C4-2B (cell line): ENCODE results near the gene MAP1B.

Experiments
- H3K27ac ChIP-seq: fragments of 450-650 bp; 2 replicates; pipeline ENCODE4 v1.5.1; 2017
- ZFX ChIP-seq: fragments of 450-650 bp; IDR thresholded peaks from 2 replicates; pipeline ENCODE4 v1.6.1; 2017
- TF ChIP-seq, protein P1 (sequence below): fragments of 450-650 bp; conservative IDR thresholded peaks from 2 replicates; pipeline ENCODE4 v1.5.1; 2017; ENCODE audit warnings: mild to moderate bottlenecking

Gene MAP1B

DNA sequence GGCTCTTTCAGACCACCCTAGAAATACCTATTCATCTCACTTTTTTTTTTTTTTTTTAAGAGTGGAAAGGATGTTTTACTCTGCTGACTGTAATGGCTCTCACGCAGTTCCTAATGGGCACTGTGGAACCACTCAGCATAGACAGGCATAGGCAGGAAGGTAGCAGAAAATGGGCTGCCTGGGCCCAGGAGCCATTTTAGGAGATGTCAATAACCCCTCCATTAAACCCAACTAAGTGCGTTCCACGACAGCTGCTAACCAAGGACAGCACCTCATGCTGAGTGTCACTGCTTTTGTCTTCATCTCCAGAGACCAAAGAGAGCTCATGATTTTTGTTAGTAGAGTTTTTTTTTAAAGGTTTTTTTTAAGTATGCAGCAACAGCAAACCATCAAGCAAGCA is 15.3 kb downstream of the MAP1B start:
- no peak overlapping the region for H3K27ac ChIP-seq
- TF ChIP-seq ZFX: no peak
- TF ChIP-seq, protein P1, sequence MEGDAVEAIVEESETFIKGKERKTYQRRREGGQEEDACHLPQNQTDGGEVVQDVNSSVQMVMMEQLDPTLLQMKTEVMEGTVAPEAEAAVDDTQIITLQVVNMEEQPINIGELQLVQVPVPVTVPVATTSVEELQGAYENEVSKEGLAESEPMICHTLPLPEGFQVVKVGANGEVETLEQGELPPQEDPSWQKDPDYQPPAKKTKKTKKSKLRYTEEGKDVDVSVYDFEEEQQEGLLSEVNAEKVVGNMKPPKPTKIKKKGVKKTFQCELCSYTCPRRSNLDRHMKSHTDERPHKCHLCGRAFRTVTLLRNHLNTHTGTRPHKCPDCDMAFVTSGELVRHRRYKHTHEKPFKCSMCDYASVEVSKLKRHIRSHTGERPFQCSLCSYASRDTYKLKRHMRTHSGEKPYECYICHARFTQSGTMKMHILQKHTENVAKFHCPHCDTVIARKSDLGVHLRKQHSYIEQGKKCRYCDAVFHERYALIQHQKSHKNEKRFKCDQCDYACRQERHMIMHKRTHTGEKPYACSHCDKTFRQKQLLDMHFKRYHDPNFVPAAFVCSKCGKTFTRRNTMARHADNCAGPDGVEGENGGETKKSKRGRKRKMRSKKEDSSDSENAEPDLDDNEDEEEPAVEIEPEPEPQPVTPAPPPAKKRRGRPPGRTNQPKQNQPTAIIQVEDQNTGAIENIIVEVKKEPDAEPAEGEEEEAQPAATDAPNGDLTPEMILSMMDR: no peak

DNA sequence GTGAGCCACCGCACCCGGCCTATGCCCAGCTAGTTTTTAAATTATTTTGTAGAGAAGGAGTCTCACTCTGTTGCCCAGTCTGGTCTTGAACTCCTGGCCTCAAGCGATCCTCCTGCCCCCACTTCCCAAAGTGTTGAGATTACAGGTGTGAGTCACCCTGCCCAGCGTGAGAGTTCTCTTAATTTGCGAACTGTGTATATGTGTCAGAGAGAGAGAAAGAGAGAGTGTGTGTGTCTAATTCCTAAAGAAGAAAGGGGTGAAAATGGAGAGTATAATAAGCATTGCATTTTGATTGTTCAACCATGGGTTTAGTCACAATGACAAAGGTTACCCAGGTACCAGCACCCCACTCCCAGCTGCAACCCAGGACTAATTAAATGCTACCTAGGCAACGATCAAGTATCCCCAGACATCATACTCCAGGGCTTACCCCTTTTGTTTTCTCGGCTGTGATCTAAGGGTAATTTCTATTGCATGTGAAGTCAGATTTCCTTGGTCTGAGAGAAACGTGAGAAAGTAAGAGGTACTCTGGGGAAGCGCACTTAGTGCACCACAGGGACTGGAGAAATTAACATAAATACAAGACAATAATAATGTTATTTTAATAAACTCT is 16.6 kb downstream of the MAP1B start:
- H3K27ac ChIP-seq: no peak overlapping the region
- TF ChIP-seq, protein P1: no peak
- no peak for TF ChIP-seq ZFX

DNA sequence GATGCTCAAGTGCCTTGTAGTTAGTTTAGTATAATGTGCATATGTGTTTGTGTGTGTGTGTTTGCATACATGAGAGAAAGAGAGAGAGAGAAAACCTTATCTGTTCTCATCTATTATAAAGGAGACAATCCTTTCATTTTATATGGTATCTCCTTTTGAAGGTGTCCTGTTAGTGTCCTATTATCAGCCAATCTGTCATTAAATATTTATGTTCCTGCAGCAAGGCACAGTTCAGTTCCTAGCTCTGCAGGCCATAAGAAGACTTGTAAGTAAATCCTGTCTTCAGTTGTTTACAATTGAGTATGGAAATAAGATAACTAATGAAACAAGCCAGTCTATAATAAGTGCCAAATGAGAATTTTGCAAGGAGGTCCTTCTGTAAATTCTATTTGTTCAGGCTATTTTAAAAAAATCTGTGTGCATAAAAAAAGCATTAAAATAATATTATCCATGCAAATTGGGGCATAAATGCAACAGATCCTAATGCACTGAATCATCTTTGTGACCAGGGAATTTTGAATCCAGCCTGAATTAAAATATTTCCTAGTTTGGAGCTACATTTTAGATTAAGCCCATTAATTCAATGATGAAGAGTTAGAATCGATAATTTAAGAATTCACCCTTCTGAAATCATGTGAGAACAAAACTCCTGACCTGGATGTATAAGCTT is 18.1 kb downstream of the MAP1B start:
- no peak for TF ChIP-seq ZFX
- TF ChIP-seq, protein P1: no peak
- H3K27ac ChIP-seq: peak overlapping the region; percentile 75

DNA sequence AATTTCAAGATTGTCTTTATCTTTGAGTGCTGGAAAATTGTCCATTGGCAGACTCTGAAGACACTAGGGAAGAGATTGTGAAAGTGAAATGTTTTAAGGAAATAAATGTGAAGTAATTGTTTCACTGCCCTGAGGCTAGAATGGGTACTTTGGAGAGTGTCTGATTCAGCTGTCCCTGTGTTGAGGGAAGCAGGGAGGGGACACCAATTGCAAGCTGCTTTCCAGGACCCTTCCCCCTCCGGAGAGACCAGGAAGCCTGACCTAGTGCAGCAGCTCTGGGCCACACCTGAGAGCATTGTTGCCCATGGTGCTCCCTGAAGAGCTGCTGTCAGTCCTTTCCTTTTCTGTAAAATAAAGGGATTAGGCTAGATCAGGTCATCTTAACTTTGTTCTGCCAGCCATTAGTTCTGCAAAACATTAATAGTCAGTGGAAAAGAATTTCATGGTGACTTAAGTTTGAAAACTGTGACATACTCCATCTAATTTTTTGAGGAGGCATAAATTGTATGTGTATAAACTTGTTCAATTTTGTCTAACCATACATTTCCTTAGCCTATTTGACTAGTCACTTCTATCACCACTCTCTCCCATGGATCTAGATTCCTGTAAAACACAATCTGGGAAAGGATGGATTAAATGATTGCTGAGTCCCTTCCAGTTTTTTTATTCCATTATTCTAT is 18.8 kb downstream of the MAP1B start:
- peak overlapping the region; percentile 75 for H3K27ac ChIP-seq
- TF ChIP-seq ZFX: no peak
- TF ChIP-seq, protein P1: no peak

DNA sequence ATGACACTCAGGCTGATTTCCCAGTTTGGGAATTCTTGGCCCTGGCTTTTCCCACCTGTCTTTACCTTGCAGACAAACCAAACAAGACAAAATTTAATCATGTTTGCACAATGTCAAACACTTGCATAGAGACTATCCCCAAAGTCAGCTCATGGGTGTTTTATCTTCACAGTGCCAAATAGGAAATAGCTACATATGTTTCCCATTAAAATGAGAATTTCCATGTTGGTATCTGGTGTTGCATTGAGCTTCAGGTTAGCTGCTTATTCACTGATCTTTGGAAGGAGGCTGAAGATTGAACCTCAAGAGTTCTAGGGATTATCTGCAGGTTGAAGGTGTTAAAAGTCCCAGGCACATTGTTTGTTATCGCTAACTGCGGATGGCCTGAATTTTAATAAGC is 19.5 kb downstream of the MAP1B start:
- TF ChIP-seq, protein P1: no peak
- no peak for TF ChIP-seq ZFX

DNA sequence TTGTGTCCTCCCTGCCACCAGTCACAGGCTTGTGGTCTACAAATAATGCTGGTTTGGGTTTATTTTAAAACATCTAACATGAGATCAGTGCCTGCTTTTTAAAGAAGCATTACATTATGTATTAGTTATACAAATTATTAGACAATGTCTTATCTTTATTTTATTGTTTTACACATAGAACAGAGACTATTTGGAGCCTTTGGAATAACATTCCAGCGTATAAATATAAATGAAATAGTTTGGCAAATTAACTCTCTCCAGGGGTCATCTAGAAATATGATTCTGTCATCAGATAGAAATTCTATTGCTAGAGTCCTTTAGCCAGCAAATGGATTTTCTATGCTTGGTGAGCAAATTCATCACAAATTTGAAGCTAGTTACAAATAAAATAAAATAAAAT is 22.4 kb downstream of the MAP1B start:
- TF ChIP-seq, protein P1: no peak
- TF ChIP-seq ZFX: no peak

More for the DNA sequence above, 19.5 kb downstream of the MAP1B start:
- H3K27ac ChIP-seq: no peak overlapping the region

DNA sequence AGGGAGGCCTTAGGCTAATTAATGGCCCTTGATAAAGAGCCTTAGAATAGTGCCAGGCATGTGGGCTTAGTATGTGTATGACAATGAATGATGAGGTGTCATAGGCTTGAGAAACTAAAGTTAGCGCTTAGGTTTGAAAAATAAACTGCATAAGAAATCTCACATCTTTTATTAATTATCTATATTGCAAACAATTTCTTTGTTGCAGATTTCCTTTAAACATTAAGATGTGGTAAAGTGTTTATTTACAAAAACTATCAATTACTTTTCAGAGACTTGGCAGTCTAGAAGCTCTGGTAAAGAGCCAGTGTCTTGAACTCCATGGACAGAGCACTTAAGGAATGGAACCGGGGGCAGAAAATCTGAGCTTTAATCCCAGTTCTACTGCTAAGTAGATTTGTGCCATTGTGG is 23.1 kb downstream of the MAP1B start:
- no peak for TF ChIP-seq ZFX
- TF ChIP-seq, protein P1: no peak
- H3K27ac ChIP-seq: no peak overlapping the region

More for the DNA sequence above, 22.4 kb downstream of the MAP1B start:
- H3K27ac ChIP-seq: no peak overlapping the region
